HEK293 (cell line): Measurements from ENCODE around the gene YWHAB.

Experiments
- CTCF ChIP-seq: fragments of 450-650 bp; formaldehyde crosslinking; IDR thresholded peaks from 2 replicates; pipeline ENCODE4 v1.5.1; 2016; ENCODE audit warnings: missing biosample characterization, missing genetic modification characterization
- KLF10 ChIP-seq: fragments of 450-650 bp; IDR thresholded peaks from 2 replicates; pipeline ENCODE4 v1.5.1; 2018; ENCODE audit warnings: missing biosample characterization, mild to moderate bottlenecking, missing genetic modification characterization
- MYNN ChIP-seq: fragments of 450-650 bp; formaldehyde crosslinking; IDR thresholded peaks from 2 replicates; pipeline ENCODE4 v1.5.1; 2016; ENCODE audit warnings: missing biosample characterization, missing genetic modification characterization, borderline replicate concordance
- PATZ1 ChIP-seq: fragments of 450-650 bp; formaldehyde crosslinking; IDR thresholded peaks from 2 replicates; pipeline ENCODE4 v1.5.1; 2016; ENCODE audit warnings: missing biosample characterization, missing genetic modification characterization
- SP2 ChIP-seq: fragments of 450-650 bp; formaldehyde crosslinking; IDR thresholded peaks from 2 replicates; pipeline ENCODE4 v1.5.1; 2016; ENCODE audit warnings: missing biosample characterization, missing genetic modification characterization
- TSHZ1 ChIP-seq: fragments of 450-650 bp; formaldehyde crosslinking; IDR thresholded peaks from 2 replicates; pipeline ENCODE4 v1.5.1; 2016; ENCODE audit warnings: missing biosample characterization, missing genetic modification characterization, borderline replicate concordance
- ZFHX2 ChIP-seq: fragments of 450-650 bp; formaldehyde crosslinking; conservative IDR thresholded peaks from 2 replicates; pipeline ENCODE4 v1.5.1; 2016; ENCODE audit warnings: missing biosample characterization, missing genetic modification characterization
- ZNF148 ChIP-seq: fragments of 450-650 bp; formaldehyde crosslinking; IDR thresholded peaks from 2 replicates; pipeline ENCODE4 v1.5.0; 2017; ENCODE audit warnings: missing biosample characterization, missing genetic modification characterization, borderline replicate concordance
- ZNF48 ChIP-seq: fragments of 450-650 bp; formaldehyde crosslinking; IDR thresholded peaks from 2 replicates; pipeline ENCODE4 v1.5.1; 2016; ENCODE audit warnings: missing biosample characterization, missing genetic modification characterization
- ZNF677 ChIP-seq: fragments of 450-650 bp; IDR thresholded peaks from 2 replicates; pipeline ENCODE4 v1.5.0; 2018; ENCODE audit warnings: missing biosample characterization, mild to moderate bottlenecking, missing genetic modification characterization, moderate library complexity
- ZNF707 ChIP-seq: fragments of 450-650 bp; formaldehyde crosslinking; IDR thresholded peaks from 2 replicates; pipeline ENCODE4 v1.5.1; 2016; ENCODE audit warnings: missing biosample characterization, missing genetic modification characterization

- TF ChIP-seq KLF10 (peak; percentile 84), PATZ1 (tag by site-specific recombination) (peak; percentile 97), CTCF (tag by site-specific recombination) (peak; percentile 16; the same call in 1 of the 2 replicates), TSHZ1 (tag by site-specific recombination) (no peak), ZNF707 (tag by site-specific recombination) (no peak), MYNN (tag by site-specific recombination) (no peak), ZNF48 (tag by site-specific recombination) (no peak), ZFHX2 (tag by site-specific recombination) (peak; percentile 100), ZNF148 (tag by site-specific recombination) (no peak), ZNF677 (tag by site-specific recombination) (no peak), SP2 (peak; percentile 100)
These were observed at the start of gene YWHAB for GRCh38 chr20:44885392-44886265.
